Activated CD4-positive, alpha-beta T cell treated with anti-CD3 and anti-CD28 coated beads, Interleukin-2, amount 50 U/mL, for 24 hours (primary cell): ENCODE results near the gene RD3L.
"Not testable (repeated sequence)": the region's sequence is repeated elsewhere in the genome, so short reads cannot be mapped to it uniquely, and the experiment has no call there.

Experiments used
- DNase-seq, 2 donors: peaks; one replicate each; pipeline ENCODE4 v3.0.0-alpha.2; 2020; ENCODE audit warnings: low read depth in 1 of 2, low spot score in 1 of 2

The RD3L gene

DNA sequence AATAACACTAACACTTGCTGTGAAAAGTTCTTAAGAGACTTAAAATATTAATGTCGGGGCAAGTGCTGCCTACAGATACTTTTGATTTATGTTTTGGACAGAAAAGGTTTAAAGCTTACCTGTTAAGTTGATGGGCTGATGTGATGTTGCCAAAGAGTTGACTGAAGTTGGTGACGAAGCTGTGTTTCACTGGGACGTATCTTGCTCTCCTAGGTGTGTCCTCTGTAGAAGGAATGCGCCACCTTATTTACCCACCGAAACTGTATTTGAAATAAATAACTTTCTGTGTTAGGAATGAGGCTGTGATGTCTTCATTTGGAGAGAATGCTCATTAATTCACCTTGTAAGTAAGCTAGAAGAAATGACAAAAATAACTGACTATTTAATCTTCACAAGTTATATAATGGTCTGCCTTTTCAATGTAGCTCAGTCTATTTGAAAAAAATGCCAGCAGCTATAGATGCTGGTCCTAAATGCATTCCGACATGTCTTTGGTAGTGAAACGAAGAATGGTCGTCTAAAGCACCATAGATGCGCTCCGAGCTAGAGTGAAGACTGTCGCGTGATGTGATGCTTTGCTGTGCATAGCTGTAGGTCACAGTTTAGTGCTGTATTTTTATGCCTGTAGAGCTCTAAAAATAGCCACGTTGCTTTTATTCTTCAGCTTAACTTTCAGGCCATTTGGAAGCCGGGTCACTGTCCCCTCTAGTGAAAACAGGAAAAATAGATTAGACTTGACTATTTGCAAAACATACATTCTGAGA is at the start of gene RD3L:
Gene RD3L (minus strand): TSS at position 557 of the 764 bp plus-strand sequence. CDS start 834 bp downstream, outside the sequence.
- DNase-seq = no peak

DNA sequence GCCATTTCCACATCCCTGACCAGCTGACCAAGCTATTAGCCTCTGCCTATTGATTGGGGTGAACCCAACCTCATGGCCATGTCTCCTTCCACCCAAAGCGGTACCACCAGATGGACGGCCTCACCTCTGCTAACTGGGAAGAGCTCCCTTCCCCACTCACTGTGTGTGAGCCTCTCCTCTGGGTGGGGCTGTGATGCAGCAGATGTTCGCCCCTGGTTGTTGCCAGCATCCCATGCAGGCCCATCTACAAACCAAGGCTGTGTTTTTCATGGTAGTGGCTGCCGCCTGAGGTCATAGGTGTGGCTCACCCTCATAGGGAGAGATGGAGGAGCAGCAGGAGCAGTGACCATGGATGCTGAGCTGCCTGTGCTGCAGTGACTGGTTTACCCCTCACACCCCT is 47.6 kb upstream of the RD3L start:
- no peak for DNase-seq

DNA sequence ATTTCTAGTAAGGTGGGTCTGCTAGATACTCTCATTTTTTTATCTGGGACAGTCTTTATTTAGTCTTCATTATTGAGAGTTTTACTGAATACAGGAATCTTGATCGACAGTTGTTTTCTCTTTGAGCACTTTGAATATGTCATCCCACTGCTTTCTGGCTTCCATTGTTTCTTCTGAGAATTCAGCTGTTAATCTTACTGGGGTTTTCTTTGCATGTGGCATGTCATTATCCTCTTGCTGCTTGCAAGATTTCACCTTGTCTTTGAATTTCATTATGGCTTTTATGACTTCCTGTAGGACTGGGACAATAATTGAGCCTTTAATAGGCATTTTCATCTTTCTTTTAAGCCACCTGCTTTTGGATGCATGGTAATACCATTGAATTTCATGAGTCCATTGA is 46.7 kb upstream of the RD3L start:
- DNase-seq = no peak

DNA sequence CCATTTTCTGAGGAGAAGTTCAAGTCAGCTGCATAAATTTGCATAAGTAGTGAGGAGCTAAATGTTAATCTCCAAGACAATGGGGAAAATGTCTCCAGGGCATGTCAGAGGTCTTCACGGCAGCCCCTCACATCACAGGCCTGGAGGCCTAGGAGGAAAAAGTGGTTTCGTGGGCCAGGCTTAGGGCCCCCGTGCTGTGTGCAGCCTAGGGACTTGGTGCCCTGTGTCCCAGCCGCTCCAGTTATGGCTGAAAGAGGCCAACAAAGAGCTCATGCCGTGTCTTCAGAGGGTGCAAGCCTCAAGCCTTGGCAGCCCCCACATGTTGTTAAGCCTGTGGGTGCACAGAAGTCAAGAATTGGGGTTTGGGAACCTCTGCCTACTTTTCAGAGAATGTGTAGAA is 41.9 kb upstream of the RD3L start:
- no peak for DNase-seq

DNA sequence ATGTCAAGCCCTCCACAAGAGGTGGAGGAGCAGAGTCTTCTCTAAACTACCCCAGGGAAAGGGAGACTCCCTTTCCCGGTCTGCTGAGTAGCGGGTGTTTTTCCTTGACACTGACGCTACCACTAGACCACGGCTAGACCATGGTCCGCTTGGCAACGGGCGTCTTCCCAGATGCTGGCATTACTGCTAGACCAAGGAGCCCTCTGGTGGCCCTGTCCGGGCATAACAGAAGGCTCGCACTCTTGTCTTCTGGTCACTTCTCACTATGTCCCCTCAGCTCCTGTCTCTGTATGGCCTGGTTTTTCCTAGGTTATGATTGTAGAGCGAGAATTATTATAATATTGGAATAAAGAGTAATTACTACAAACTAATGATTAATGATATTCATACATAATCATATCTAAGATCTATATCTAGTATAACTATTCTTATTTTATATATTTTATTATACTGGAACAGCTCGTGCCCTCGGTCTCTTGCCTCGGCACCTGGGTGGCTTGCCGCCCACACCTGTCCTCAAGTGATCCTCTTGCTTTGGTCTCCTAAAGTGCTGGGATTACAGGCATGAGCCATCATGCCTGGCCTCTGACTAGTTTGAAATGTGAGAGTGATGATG is 38.4 kb upstream of the RD3L start:
- not testable (repeated sequence) for DNase-seq

DNA sequence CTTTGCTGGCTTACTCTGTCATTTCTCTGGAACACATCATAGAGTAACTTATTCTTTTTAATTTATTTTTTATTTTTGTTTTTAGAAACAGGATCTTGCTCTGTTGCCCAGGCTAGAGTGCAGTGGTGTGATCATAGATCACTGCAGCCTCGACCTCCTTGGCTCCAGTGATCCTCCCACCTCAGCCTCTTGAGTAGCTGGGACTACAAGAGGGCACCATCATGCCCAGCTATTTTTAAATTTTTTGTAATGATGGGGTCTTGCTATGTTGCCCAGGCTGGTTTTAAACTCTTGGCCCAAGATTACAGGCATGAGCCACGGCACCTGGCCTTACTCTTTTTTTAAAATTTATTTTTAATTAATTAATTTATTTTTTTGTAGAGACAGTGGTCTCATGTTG is 32.2 kb upstream of the RD3L start:
- no peak for DNase-seq

DNA sequence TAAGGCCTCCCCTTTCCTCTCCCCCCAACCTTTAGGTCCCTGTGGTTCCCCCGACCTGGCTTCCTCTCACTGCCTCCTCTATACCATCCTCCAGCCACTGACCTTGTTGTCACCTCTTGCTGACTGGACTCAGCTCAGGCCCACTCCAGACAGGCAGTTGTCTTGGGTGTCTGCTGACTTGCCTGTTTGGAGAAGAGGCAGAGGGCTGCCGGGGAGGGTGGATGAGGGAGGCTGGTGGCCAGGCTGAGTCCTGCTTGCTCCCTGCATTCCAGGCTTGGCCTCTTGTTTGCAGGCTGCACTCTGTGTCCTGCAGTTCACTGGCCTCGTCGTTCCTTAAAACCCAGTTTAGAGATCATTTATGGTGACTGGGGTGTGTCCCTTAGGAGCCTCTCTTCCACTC is 31.0 kb upstream of the RD3L start:
- DNase-seq = no peak

DNA sequence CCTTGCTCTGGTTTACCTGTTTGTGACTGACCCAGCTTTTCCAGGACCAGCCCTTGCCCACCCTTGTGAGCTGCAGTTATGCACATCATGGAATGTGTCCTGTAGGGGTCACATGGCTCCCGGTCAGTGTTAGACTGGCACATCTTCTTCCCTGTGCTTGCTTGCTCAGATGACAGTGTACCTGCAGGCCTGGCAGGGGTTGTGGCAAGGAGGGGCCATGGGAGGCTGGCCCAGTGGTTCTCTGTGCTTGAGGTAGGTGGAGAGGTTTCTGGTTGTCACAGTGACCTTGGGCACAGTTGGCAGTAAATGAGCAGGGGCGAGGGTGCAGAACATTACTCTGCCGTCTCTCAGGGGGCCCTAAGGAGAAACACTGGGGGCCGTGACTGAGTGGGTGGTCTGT is 27.6 kb upstream of the RD3L start:
- no peak for DNase-seq

DNA sequence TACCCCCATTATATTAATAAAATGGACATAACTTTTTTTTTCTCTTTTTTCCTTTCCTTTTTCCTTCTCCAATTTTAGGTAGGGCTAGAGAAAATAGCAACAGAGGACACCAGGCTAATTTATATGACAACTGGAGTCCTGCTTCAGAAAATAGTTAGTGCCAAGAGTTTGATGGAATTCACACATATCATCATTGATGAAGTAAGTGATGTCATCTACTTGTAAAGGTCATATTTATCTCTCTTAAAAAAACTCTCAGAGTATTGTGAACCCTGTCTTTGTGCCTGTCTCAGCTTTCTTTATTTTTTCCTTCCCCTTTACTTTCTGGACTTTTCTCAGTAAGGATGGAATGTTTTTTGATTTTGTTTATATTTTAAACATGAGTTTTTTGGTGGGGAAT is 24.3 kb upstream of the RD3L start:
- DNase-seq = no peak

DNA sequence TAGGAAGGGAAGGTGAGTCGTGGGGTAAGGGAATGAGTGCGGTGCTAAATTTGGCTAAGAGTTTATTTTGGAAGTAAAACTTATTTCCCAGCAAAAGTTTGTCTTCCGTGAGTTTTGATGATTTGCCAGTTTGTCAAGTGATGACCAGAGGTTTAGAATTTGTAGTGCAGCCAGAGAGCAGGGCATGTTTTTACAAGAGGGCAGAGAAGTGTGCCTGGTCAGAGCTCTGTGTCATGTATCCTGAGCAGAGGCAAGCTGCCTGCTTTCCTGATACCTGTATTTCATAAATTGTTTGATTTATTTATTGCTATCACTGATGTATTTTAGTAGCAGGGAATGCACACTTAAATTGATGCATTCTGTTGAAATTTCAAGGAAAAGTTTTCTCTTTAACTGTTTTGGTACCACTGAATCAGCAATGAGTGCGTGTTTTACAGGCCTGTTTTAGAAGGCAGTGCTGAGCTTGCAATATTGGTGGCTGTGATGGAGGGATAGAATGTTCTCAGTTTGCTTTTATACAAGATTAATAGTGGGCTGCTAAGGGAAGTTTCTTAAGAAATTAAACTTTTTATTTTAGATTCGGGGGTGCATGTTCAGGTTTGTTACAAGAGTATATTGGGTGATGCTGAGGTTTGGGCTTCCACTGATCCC is 19.7 kb upstream of the RD3L start:
- DNase-seq = no peak

DNA sequence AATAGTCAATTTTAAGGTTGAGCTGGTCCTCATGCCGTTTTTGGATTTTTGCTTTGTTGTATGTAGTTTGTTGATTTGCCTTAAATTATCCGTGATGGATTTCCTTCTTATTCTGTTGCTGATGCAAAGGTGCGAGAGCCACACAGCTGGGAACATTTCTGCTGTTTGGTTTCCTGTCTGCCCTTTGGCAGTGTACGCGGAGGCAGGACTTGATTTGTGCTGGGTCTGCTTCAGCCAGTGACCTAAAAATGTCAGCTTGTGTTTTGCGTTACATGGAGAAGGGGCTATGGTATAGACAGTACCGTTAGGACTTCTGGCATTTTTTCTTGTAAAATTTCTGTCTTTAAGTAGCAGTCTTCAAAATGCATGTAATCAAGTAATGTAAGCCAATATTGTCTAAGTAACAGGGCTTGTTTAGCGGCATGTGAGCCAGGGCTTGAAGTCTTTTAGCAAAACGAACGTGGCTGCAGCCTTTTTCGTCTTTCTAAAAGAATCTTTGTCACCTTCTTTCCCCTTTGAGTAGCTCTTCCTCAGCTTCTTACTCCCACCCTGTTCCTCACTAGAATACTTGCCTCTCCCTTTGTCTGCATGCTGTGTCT is 18.2 kb upstream of the RD3L start:
- no peak for DNase-seq

DNA sequence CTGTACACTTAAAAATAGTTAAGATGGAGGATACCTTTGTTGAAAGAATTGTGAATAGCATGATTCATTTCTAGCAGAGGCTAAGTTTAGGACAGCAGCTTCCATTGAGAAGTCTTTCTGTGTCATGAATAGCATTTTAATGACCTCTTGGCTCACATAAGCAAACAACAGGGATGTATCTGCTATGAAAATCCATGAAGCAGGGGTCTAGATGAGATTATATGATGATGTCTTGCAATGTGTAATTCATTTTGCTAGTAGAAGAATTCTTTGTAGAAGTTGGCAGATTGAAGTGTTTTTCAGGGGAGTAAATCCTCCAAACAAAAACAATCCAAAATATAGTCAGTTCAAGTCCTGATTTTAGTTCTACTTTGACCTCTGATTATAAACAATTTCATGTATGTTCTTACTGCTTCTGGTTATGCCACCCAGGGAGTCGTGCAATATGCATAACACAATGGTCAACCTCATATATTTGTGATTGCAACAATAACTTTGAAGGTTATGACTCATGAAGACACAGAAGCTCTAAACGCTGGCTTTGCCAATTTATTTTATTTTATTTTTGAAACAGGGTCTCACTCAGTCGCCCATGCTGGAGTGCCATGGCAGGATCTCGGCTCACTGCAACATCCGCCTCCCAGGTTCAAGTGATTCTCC is 6.9 kb upstream of the RD3L start:
- DNase-seq = no peak

DNA sequence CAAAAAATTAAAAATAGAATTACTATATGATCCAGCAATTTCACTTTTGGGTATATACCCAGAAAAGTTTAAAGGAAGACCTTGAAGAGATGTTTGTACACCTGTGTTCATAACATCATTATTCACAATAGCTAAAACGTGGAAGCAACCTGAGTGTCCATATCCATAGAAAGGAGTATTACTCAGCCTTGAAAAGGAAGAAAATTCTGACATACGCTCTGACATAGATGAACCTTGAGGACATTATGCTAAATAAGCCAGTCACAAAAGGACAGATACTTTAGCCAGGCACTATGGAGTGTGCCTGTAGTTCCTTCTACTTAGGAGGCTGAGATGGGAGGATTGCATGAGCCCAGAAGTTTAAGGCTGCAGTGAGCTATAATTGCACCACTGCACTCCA is 6.1 kb upstream of the RD3L start:
- no peak for DNase-seq

DNA sequence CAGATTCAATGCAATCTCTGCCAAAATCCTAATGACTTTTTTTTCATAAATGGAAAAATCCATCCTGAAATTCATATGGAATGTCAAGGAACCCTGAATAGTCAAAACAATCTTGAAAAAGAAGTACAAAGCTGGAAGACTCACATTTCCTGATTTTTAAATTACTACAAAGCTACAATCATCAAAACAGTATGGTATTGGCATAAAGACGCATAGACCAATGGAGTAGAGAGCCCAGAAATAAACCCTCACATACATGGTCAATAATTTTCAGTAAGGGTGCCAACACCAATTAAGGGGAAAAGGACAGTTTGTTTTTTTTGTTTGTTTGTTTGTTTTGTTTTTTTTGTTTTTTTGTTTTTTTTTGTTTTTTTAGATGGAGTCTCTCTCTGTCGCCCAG is 4.6 kb upstream of the RD3L start:
- no peak for DNase-seq

DNA sequence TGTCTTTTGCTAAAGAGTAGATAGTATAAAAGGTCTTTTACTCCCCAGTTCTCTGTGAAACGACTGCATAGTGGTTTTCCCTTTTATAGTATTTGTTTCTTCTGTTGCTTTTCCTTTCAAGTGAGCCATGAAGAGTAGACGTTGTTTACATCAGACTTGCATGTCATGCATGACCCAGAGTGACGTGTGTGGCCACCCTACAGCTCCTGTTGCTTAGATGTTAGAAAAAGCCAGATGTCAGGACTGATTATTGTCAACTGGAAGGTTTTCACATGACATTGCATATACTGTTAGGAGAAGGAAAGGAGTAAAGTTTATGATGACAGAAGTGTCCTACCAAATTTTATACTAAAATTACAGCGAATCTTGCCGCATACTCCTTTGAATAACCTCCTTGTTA is 1.3 kb upstream of the RD3L start:
- DNase-seq = no peak

DNA sequence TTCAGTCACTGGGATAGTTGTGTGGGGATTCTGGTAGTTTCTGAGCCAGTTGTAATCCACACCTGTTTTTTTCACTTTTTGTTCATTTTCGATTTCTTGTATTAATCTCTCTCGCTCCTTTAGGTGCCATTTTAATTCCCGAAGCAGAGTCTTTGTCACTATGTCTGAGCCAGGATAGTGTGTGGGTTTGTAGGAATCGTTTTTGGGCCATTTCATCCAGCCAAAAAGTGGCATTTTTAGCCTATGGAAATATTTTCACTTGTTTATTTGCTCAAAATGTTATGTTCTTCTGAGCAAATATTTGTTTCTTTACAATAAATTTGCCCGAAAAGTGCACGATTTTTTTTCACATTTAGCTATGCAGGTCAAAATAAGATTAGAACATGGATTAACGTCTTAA is 867 bp downstream of the RD3L start:
- DNase-seq = no peak

DNA sequence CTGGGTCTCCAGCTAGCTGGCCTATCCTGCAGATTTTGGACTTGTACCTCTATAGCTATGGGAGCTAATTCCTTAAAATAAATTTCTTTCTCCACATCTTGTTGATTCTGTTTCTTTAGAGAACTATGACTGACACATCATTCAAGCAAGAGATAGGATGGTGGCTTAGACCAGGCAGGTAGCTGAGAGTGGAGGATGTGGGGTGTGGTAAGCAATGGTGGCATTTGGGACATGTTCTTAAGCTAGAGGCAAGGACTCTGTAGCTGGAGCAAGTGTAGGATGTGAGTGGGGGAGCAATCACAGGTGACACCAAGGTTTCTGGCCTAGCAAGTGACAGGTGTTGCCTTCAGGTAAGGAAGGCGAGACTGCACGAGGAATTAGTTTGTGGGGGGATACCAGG is 7.2 kb downstream of the RD3L start:
- DNase-seq = no peak

DNA sequence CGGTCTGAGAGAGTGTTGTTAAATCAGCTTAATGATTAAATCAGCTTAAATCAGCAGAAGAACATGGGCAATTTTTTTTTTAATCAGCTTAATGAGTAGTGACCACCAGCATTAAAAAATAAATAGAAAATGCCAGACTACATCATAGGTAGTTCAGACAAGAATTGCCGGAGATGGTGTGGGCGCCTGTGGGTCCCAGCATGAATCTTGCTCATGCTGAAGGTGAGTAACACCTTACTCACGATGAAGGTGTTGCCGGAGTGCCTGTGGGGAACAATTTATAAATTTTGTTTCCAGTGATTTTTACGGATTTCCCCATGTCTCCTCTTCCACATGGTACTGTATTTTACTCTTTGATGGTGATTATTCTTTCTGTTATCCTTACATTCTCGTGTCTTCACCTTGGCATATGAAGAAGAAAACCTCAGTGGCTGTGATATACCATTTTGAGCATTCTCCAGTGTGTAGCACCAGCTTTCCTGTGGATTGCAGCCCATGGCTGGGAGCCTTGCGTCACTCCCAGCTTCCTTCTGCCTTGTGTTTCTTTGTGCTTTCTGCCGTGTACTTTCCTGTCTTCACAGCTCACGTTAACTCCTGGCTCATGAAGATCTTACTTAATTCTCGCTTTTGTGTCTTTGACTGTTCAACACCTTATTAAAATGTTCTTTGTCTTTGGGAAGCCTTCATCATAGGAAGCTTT is 9.4 kb downstream of the RD3L start:
- DNase-seq = no peak

DNA sequence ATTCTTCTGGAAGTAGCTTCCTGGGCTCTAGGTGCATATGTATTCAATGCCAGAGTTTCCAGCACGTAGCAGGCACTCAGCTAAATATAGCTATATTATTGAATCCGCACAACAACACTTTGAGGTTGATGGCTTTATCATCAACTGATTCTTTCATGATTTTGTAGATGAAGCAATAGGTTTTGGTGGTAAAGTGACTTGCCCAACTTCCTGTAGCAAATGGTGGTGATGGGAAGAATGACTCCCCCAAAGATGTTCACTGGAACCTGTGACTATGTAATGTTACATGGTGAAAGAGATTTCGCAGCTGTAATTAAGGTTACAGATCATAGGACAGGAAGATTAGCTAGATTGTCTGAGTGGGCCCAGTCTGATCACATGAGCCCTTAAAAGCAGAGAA is 10.9 kb downstream of the RD3L start:
- no peak for DNase-seq

DNA sequence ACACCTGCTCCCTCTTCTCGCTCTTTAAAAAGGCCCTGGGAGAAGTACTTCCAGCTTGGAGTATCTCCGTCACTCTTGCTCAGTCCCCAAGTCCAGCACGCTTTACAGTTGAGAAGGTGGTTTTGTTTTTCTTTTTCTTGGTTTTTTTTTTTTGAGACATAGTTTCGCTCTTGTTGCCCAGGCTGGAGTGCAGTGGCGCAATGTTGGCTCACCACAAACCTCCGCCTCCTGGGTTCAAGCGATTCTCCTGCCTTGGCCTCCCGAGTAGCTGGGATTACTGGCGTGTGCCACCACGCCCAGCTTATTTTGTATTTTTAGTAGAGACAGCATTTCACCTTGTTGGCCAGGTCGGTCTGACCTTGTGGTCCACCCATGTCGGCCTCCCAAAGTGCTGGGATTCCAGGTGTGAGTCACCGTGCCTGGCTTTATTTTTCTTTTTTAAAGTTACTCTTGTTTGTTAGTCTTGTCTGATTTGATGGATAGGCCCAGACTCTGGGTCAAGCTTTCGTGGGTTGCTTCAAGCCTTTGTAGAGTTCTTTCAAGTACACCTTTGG is 12.2 kb downstream of the RD3L start:
- no peak for DNase-seq
